ENCODE measurements around the gene OPCML. TPM values are rescaled to one million over a fixed set of nuclear protein-coding genes. Genes with fewer than 3 reads are reported as not detected.

Gene OPCML
- polyA plus RNA-seq, 1 donor (not counting 4 experiments of a cell fraction or from before 2014, with no cell fraction given), result 0.04 TPM

DNA sequence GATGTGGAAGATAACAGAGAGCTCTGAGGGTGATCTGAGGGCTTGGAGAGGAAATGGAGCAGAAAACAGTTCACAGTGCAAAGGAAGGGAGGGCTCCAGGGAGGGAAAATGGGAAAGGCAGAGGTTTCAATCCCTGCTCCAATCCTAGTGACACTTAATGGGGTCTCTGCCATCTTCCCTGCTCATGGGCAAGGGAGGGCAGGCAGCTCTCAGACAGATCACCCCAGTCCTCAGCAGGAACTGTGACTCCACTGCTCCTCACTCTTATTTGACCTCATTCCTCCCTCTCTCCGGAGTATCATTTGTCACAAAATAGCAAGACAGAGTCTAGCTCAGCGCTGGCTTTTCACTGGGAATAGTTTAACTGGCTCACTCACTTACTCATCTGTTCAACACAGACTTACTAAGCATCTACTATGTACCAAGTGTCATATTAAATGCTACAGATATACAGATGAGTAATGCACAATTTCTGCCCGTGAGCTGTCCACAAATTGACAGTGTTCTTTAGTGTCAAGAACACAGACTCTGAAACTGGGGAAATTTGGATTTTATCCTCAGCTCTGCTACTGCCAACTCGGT lies 817.4 kb downstream of the OPCML start:
- no peak overlapping the region for H3K4me3 ChIP-seq (ENCODE audit: control insufficient read depth in 2 of 3, extremely low read depth in 1 of 3, insufficient read depth in 2 of 3, low read depth in 1 of 3, low read length in 3 of 3)
- H3K4me1 ChIP-seq (ENCODE audit: control insufficient read depth, extremely low read depth, insufficient read depth, low read length), result no peaks in the 10 kb centered on the region
- H3K9ac ChIP-seq (ENCODE audit: control insufficient read depth, extremely low read depth, insufficient read depth, low read length), result no peak overlapping the region
- DNase-seq (ENCODE audit: low read depth, low spot score), result no peak
- no peak overlapping the region for H3K4me2 ChIP-seq (ENCODE audit: control insufficient read depth, extremely low read depth, insufficient read depth, low read depth, low read length)
- H2AFZ ChIP-seq (ENCODE audit: control insufficient read depth, low read length), result no peak overlapping the region
- H3K9me3 ChIP-seq (ENCODE audit: control insufficient read depth, low read depth, low read length), result peaks cover 6% of the 10 kb centered on the region
- H3K27me3 ChIP-seq (ENCODE audit: control insufficient read depth, extremely low read depth, insufficient read depth, low read length), result no peaks in the 10 kb centered on the region
- no peak for FAIRE-seq
- dilution Hi-C loops (cut with MboI; ENCODE audit: extremely low pct_ligation_motif_present, low sequenced_read_pairs), result no loop called here
- H3K27ac ChIP-seq (ENCODE audit: control insufficient read depth, insufficient read depth, low read length), result no peak overlapping the region
- no peaks in the 10 kb centered on the region for H3K36me3 ChIP-seq (ENCODE audit: control insufficient read depth in 2 of 2, extremely low read depth in 1 of 2, insufficient read depth in 2 of 2, low read length in 2 of 2)
- no peaks in the 10 kb centered on the region for H3K9me1 ChIP-seq (ENCODE audit: control insufficient read depth, extremely low read depth, insufficient read depth, low read length)
- no peak for TF ChIP-seq EZH2 (IDR thresholded peaks at IDR 0.05; ENCODE audit: low read length)
- H4K20me1 ChIP-seq (ENCODE audit: control insufficient read depth, extremely low read depth, insufficient read depth, low read length), result no peaks in the 10 kb centered on the region
- H3K79me2 ChIP-seq (ENCODE audit: control insufficient read depth, insufficient read depth, low read length), result no peaks in the 10 kb centered on the region

DNA sequence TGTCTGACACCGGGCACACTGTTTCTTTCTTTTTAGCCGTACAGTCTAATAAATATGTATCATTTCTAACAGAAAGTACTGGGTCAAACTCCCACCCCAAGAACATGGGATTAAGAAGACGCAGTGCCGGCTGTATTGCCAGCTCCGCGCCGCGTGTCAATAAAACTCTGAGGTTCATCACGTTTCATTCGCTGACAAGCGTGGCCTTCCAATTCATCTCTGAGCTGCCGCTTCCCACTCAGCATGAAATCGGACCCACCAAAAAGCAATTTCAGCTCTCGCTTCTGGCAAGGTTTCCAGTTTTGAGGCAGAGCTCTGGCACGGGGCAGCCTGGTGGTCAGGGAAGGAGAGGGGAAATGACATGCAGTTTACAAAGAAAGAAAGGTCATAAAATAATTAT lies 819.8 kb downstream of the OPCML start:
- H3K27ac ChIP-seq (ENCODE audit: control insufficient read depth, insufficient read depth, low read length), result no peak overlapping the region
- H3K4me3 ChIP-seq (ENCODE audit: control insufficient read depth in 2 of 3, extremely low read depth in 1 of 3, insufficient read depth in 2 of 3, low read depth in 1 of 3, low read length in 3 of 3), result no peak overlapping the region
- H4K20me1 ChIP-seq (ENCODE audit: control insufficient read depth, extremely low read depth, insufficient read depth, low read length), result no peaks in the 10 kb centered on the region
- dilution Hi-C loops (cut with MboI; ENCODE audit: extremely low pct_ligation_motif_present, low sequenced_read_pairs), result no loop called here
- H3K27me3 ChIP-seq (ENCODE audit: control insufficient read depth, extremely low read depth, insufficient read depth, low read length), result no peaks in the 10 kb centered on the region
- H3K36me3 ChIP-seq (ENCODE audit: control insufficient read depth in 2 of 2, extremely low read depth in 1 of 2, insufficient read depth in 2 of 2, low read length in 2 of 2), result no peaks in the 10 kb centered on the region
- H3K4me1 ChIP-seq (ENCODE audit: control insufficient read depth, extremely low read depth, insufficient read depth, low read length), result no peaks in the 10 kb centered on the region
- H3K9me1 ChIP-seq (ENCODE audit: control insufficient read depth, extremely low read depth, insufficient read depth, low read length), result no peaks in the 10 kb centered on the region
- FAIRE-seq, result no peak
- H3K79me2 ChIP-seq (ENCODE audit: control insufficient read depth, insufficient read depth, low read length), result no peaks in the 10 kb centered on the region
- TF ChIP-seq EZH2 (IDR thresholded peaks at IDR 0.05; ENCODE audit: low read length), result no peak
- TF ChIP-seq, protein P1, sequence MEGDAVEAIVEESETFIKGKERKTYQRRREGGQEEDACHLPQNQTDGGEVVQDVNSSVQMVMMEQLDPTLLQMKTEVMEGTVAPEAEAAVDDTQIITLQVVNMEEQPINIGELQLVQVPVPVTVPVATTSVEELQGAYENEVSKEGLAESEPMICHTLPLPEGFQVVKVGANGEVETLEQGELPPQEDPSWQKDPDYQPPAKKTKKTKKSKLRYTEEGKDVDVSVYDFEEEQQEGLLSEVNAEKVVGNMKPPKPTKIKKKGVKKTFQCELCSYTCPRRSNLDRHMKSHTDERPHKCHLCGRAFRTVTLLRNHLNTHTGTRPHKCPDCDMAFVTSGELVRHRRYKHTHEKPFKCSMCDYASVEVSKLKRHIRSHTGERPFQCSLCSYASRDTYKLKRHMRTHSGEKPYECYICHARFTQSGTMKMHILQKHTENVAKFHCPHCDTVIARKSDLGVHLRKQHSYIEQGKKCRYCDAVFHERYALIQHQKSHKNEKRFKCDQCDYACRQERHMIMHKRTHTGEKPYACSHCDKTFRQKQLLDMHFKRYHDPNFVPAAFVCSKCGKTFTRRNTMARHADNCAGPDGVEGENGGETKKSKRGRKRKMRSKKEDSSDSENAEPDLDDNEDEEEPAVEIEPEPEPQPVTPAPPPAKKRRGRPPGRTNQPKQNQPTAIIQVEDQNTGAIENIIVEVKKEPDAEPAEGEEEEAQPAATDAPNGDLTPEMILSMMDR (optimal IDR thresholded peaks at IDR 0.05 in 1 of 3, IDR thresholded peaks at IDR 0.05 in 1 of 3, conservative IDR thresholded peaks at IDR 0.05 in 1 of 3; ENCODE audit: extremely low read depth in 1 of 3, insufficient read depth in 2 of 3, low read length in 3 of 3), result no peak
- H3K9ac ChIP-seq (ENCODE audit: control insufficient read depth, extremely low read depth, insufficient read depth, low read length), result no peak overlapping the region
- peaks cover 2% of the 10 kb centered on the region for H3K9me3 ChIP-seq (ENCODE audit: control insufficient read depth, low read depth, low read length)
- no peak overlapping the region for H2AFZ ChIP-seq (ENCODE audit: control insufficient read depth, low read length)
- no peak for DNase-seq (ENCODE audit: low read depth, low spot score)
- H3K4me2 ChIP-seq (ENCODE audit: control insufficient read depth, extremely low read depth, insufficient read depth, low read depth, low read length), result no peak overlapping the region

Data from keratinocyte (primary cell).